ENCODE results near the gene SRSF9. TPM values are rescaled to one million over a fixed set of nuclear protein-coding genes. Genes with fewer than 3 reads are reported as not detected.

SRSF9 gene
- total RNA-seq, 2 donors from 2014 or later, result 98.7 to 131 TPM

DNA sequence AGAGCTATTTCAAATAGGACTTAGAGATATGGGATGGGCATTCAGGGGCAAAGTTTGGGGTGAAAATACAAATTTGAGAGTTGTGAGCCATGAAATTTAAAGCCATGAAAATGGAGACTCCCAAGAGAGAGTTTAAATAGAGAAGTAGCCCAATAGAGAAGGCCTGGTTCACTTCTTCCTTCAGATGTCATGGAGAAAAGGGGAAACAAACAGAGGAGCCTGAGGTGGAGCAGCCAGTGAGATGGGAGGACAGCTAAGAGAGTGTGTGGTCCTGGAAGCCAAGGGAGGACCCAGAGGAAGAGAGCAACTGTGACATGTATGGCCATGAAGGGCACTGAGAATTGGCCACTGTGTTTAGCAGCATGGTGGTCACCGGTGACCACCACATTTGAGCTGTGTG is 14.1 kb upstream of the SRSF9 start:
- H3K9me3 ChIP-seq, result no peaks in the 10 kb centered on the region
- no peak for TF ChIP-seq POLR2AphosphoS5 (IDR thresholded peaks at IDR 0.05)
- TF ChIP-seq, protein P1, sequence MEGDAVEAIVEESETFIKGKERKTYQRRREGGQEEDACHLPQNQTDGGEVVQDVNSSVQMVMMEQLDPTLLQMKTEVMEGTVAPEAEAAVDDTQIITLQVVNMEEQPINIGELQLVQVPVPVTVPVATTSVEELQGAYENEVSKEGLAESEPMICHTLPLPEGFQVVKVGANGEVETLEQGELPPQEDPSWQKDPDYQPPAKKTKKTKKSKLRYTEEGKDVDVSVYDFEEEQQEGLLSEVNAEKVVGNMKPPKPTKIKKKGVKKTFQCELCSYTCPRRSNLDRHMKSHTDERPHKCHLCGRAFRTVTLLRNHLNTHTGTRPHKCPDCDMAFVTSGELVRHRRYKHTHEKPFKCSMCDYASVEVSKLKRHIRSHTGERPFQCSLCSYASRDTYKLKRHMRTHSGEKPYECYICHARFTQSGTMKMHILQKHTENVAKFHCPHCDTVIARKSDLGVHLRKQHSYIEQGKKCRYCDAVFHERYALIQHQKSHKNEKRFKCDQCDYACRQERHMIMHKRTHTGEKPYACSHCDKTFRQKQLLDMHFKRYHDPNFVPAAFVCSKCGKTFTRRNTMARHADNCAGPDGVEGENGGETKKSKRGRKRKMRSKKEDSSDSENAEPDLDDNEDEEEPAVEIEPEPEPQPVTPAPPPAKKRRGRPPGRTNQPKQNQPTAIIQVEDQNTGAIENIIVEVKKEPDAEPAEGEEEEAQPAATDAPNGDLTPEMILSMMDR (IDR thresholded peaks at IDR 0.05), result no peak
- TF ChIP-seq POLR2A (IDR thresholded peaks at IDR 0.05), result no peak
- no peak overlapping the region for H3K27ac ChIP-seq
- no peaks in the 10 kb centered on the region for H3K27me3 ChIP-seq (replicated peaks; ENCODE audit: insufficient read depth)
- H3K36me3 ChIP-seq, result no peaks in the 10 kb centered on the region
- WGBS, result 95% methylated on average over 1 of the region's 1 CpG
- H3K4me3 ChIP-seq, result no peak overlapping the region
- no peak for DNase-seq (ENCODE audit: low spot score)
- intact Hi-C loops (cut with DNase I), result no loop called here
- no peaks in the 10 kb centered on the region for H3K4me1 ChIP-seq (replicated peaks)

DNA sequence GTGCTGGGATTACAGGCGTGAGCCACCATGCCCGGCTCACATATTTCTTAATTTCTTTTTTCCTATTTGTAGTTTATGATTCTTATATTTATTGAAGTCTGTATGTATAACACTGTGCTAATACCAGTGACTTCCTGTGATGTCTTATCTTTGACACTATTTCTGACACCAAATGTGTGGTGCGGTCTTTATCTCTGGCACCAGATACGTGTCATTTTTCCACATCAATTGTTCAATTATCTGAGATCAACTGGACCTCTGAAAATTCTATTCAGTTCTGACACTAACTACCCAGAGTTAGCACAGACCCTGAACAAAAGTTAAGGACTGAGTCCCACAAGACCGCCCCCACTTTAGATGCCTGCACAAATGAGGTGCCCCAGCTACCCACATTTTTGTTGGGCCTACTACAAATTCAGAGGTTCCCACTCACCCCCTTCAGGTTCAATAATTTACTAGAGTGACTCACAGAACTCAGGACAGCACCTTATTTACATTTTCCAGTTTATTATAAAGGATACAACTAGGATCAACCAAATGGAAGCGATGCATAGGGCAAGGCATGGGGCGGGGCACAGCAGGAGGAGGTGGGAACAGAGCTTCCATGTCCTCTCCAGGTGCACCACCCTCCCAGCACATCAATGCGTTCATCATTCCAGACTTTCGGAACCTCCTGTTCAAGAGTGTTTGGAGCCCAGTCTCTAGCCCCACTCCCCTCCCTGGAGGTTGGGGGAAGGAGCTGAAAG is 11.6 kb upstream of the SRSF9 start:
- H3K4me3 ChIP-seq, result no peak overlapping the region
- 92% methylated on average over 9 of the region's 9 CpGs for WGBS
- intact Hi-C loops (cut with DNase I), result no loop called here

DNA sequence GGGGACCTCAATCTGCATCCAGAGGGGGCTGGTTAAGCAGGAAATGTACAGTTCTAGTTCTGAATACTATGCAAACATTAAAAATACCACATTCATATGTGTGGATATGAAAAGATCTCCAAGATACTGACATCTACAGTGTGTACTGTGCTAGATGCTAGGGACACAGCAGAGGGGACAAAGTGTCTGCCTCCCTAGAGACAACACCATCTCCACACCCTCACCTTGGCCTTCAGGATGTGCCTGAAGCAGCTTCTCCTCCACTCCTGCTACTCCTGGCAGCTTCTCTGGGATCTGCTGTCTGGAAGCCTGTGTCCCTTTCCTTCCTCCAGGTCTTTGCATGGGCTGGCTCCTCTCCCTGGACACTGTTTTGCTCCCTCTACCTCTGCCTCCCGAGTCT is 10.7 kb upstream of the SRSF9 start:
- no peaks in the 10 kb centered on the region for H3K36me3 ChIP-seq
- no peaks in the 10 kb centered on the region for H3K9me3 ChIP-seq
- intact Hi-C loops (cut with DNase I), result no loop called here
- H3K4me1 ChIP-seq (replicated peaks), result no peaks in the 10 kb centered on the region
- no peaks in the 10 kb centered on the region for H3K27me3 ChIP-seq (replicated peaks; ENCODE audit: insufficient read depth)
- no peak overlapping the region for H3K27ac ChIP-seq
- WGBS, result 65% methylated on average over 1 of the region's 1 CpG
- TF ChIP-seq, protein P1 (IDR thresholded peaks at IDR 0.05), result no peak
- TF ChIP-seq POLR2A (IDR thresholded peaks at IDR 0.05) (no peak), POLR2AphosphoS5 (IDR thresholded peaks at IDR 0.05) (no peak)
- no peak for DNase-seq (ENCODE audit: low spot score)
- H3K4me3 ChIP-seq, result no peak overlapping the region

More for the DNA sequence above, 11.6 kb upstream of the SRSF9 start:
- Histone ChIP-seq H3K9me3 (no peaks in the 10 kb centered on the region), H3K4me1 (replicated peaks) (no peaks in the 10 kb centered on the region), H3K27ac (no peak overlapping the region), H3K27me3 (replicated peaks; ENCODE audit: insufficient read depth) (no peaks in the 10 kb centered on the region), H3K36me3 (no peaks in the 10 kb centered on the region)
- no peak for DNase-seq (ENCODE audit: low spot score)
- TF ChIP-seq POLR2AphosphoS5 (IDR thresholded peaks at IDR 0.05) (no peak), POLR2A (IDR thresholded peaks at IDR 0.05) (no peak)
- TF ChIP-seq, protein P1 (IDR thresholded peaks at IDR 0.05), result no peak

DNA sequence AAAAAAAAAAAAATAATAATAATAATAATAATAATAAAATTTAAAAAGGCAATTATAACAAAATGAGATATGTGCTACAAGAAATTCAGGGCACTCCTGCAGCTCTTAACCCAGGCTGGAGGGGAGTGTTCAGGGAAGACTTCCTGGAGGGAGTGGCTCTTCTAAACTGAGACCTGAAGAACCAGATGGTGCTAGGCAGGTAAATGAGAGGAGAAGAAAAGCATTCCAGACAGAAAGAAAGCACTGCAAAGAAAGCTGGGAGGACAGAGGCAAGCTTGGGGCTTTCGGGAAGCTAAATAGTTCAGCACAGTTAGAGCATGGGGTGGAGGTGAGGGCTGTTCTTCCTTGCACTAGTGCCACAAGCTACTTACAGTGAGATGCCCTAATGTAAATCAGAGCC is 9.9 kb upstream of the SRSF9 start:
- TF ChIP-seq POLR2A (IDR thresholded peaks at IDR 0.05), result no peak
- TF ChIP-seq POLR2AphosphoS5 (IDR thresholded peaks at IDR 0.05), result no peak
- TF ChIP-seq, protein P1 (IDR thresholded peaks at IDR 0.05), result no peak
- Histone ChIP-seq H3K27ac (no peak overlapping the region), H3K27me3 (replicated peaks; ENCODE audit: insufficient read depth) (no peaks in the 10 kb centered on the region), H3K4me3 (no peak overlapping the region), H3K9me3 (no peaks in the 10 kb centered on the region), H3K4me1 (replicated peaks) (no peaks in the 10 kb centered on the region), H3K36me3 (no peaks in the 10 kb centered on the region)
- 83% methylated on average over 1 of the region's 1 CpG for WGBS
- DNase-seq (ENCODE audit: low spot score), result no peak
- intact Hi-C loops (cut with DNase I), result no loop called here

DNA sequence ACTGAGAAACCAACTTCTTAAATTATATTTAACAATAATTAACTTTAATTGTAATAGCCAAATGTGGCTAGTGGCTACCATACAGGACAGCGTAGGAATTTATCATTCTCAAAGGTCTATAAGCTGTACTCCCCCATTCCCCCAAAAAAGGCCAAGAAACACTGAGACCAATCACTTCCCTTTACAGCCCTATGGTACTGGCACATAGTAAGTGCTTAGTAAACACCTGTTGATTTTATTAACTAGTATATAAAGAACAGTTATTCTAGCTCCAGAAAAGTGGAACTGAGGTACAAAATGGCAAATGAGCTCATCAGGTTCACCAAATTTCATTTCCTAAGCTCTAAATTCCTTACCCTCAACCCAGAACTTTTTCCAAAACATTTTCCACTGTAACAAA is 6.1 kb upstream of the SRSF9 start:
- Histone ChIP-seq H3K4me1 (replicated peaks) (peaks cover 5% of the 10 kb centered on the region), H3K27ac (no peak overlapping the region), H3K4me3 (no peak overlapping the region), H3K36me3 (no peaks in the 10 kb centered on the region), H3K27me3 (replicated peaks; ENCODE audit: insufficient read depth) (no peaks in the 10 kb centered on the region), H3K9me3 (no peaks in the 10 kb centered on the region)
- TF ChIP-seq POLR2AphosphoS5 (IDR thresholded peaks at IDR 0.05) (no peak), POLR2A (IDR thresholded peaks at IDR 0.05) (no peak)
- TF ChIP-seq, protein P1 (IDR thresholded peaks at IDR 0.05), result no peak
- 100% methylated on average over 1 of the region's 1 CpG for WGBS
- DNase-seq (ENCODE audit: low spot score), result no peak
- intact Hi-C loops (cut with DNase I), result no loop called here
